GM21528 (cell line): Measurements from ENCODE around the gene FANCC.

Source experiments
- ATAC-seq: cut with Tn5 transposase; IDR thresholded peaks from one replicate; pipeline ENCODE4 v1.9.1; 2021; ENCODE audit warnings: mild to moderate bottlenecking, moderate library complexity; ENCODE audit not compliant: unreplicated experiment, low FRiP score

Gene FANCC

GRCh38 chr9:95055851-95056551, 261.5 kb downstream of the FANCC start:
- no peak for ATAC-seq

- ATAC-seq: no peak
Observed at GRCh38 chr9:95055334-95055850, 262.1 kb downstream of the FANCC start.

DNA sequence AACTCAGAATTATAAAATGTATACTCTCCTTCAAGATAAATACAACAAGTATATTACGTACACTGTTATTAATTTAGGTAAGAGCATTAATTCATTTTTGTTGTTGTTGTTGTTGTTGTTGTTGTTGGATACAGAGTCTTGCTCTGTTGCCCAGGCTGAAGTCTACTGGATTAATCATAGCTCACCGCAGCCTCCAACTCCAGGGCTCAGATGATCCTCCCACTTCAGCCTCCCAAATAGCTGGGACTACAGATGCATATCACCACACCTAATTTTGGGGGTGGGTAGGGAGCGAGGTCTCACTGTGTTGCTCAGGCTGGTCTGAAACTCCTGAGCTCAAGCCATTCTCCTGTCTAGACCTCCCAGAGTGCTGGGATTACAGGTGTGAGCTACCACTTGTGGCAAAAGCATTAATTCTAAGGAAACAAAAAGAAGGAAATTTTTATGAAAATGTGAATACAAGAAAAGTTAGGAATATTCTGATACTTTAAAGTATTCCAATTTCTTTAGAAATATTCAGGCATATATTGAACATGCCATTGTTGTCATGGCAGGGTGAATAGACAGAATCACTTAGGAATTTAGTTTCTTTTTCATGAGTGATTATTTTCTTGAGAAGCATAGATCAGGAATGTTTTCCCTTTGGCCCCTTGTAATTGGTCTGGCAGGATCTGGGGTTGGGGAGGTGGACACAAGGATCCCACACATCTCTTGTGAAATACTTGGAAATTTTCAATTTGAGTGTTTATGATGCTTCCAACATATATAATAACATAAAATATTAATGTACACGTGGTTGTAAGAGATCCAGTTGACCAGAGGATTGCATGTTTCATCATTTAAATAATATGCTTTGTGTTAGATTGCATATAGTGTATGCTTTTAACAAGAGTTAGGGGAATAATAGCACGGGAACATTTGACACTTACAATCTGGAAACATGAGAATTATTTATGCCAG, 263.6 kb downstream of the FANCC start:
- ATAC-seq: no peak

- ATAC-seq: no peak
Observed at GRCh38 chr9:95049761-95050160, 267.7 kb downstream of the FANCC start.
